ENCODE data around the gene RDH5. TPM values are rescaled to one million over a fixed set of nuclear protein-coding genes. Genes with fewer than 3 reads are reported as not detected.

RDH5 gene
- total RNA-seq, 1 experiment from 2014 or later = 12.6 TPM

GRCh38 chr12:55707841-55708694 lies 12.1 kb upstream of the RDH5 start, which contains the start of gene ITGA7:
Gene ITGA7 (minus strand): TSS chr12:55707904. CDS start chr12:55707682, 222 bp downstream.
- Histone ChIP-seq H3K4me2 (peak within 1 kb of the TSS; percentile 40; the same call in 1 of the 2 replicates), H3K4me3 (peak within 1 kb of the TSS; percentile 18; the same call in 1 of the 2 replicates), H3K9me3 (ENCODE audit: insufficient read depth, low read depth) (no peaks in the 10 kb centered on the region), H3K27me3 (ENCODE audit: insufficient read depth, low read depth) (peaks cover 81% of the 10 kb centered on the region), H3K27ac (no peak within 1 kb of the TSS), H3K79me2 (ENCODE audit: low read depth) (no peaks in the 10 kb centered on the region), H3K36me3 (ENCODE audit: low read depth) (no peaks in the 10 kb centered on the region), H3K9me2 (ENCODE audit: insufficient read depth) (no peaks in the 10 kb centered on the region), H2AFZ (no peak within 1 kb of the TSS), H4K20me1 (ENCODE audit: insufficient read depth) (no peaks in the 10 kb centered on the region), H3F3A (ENCODE audit: insufficient read depth, low read depth) (no peaks in the 10 kb centered on the region), H3K4me1 (replicated peaks; ENCODE audit: insufficient read depth) (no peaks in the 10 kb centered on the region)
- no peak for TF ChIP-seq CTCF (conservative IDR thresholded peaks at IDR 0.05)
- no peak for TF ChIP-seq EZH2 (IDR thresholded peaks at IDR 0.05; ENCODE audit: low read depth)
- ChIA-PET CTCF (interaction anchor here (0.7 kb wide), 1 partner anchor 44 kb away, joined by 4 read pairs; no protein-coding TSS in a partner anchor), POLR2A (ENCODE audit: unreplicated experiment) (no interaction called here)
- DNase-seq = peak in 1 of 2 experiments; percentile 40
- no TSS peak for BruUV-seq (replicated peaks)
- intact Hi-C loops (cut with micrococcal nuclease; ENCODE audit: unreplicated experiment) = no loop called here

GRCh38 chr12:55708695-55709233 lies 11.4 kb upstream of the RDH5 start:
- Histone ChIP-seq H3K27ac (no peak overlapping the region), H3K36me3 (ENCODE audit: low read depth) (no peaks in the 10 kb centered on the region), H3K4me3 (no peak overlapping the region), H3K4me2 (no peak overlapping the region), H3K9me3 (ENCODE audit: insufficient read depth, low read depth) (no peaks in the 10 kb centered on the region), H4K20me1 (ENCODE audit: insufficient read depth) (no peaks in the 10 kb centered on the region), H3K27me3 (ENCODE audit: insufficient read depth, low read depth) (peaks cover 75% of the 10 kb centered on the region), H3K4me1 (replicated peaks; ENCODE audit: insufficient read depth) (no peaks in the 10 kb centered on the region), H3K79me2 (ENCODE audit: low read depth) (no peaks in the 10 kb centered on the region), H2AFZ (no peak overlapping the region), H3K9me2 (ENCODE audit: insufficient read depth) (no peaks in the 10 kb centered on the region), H3F3A (ENCODE audit: insufficient read depth, low read depth) (peaks cover 5% of the 10 kb centered on the region; the same call in 1 of the 2 replicates)
- intact Hi-C loops (cut with micrococcal nuclease; ENCODE audit: unreplicated experiment) = no loop called here
- no peak for DNase-seq
- no TSS peak for BruUV-seq (replicated peaks)
- ChIA-PET CTCF (no interaction called here), POLR2A (ENCODE audit: unreplicated experiment) (no interaction called here)
- no peak for TF ChIP-seq EZH2 (IDR thresholded peaks at IDR 0.05; ENCODE audit: low read depth)
- no peak for TF ChIP-seq CTCF (conservative IDR thresholded peaks at IDR 0.05)

GRCh38 chr12:55711786-55712553 lies 8.2 kb upstream of the RDH5 start:
- peaks cover 50% of the 10 kb centered on the region for H3K27me3 ChIP-seq (ENCODE audit: insufficient read depth, low read depth)
- POLR2A ChIA-PET (ENCODE audit: unreplicated experiment) = no interaction called here

More at GRCh38 chr12:55711786-55712553, 8.2 kb upstream of the RDH5 start:
- no peaks in the 10 kb centered on the region for H4K20me1 ChIP-seq (ENCODE audit: insufficient read depth)
- H3K79me2 ChIP-seq (ENCODE audit: low read depth) = peaks cover 3% of the 10 kb centered on the region; the same call in 1 of the 2 replicates
- H3K4me3 ChIP-seq = no peak overlapping the region
- CTCF ChIA-PET = interaction anchor here (0.6 kb wide), 1 partner anchor 193 kb away, joined by 11 read pairs; no protein-coding TSS in a partner anchor
- H3F3A ChIP-seq (ENCODE audit: insufficient read depth, low read depth) = peaks cover 19% of the 10 kb centered on the region
- no peak for DNase-seq
- H3K36me3 ChIP-seq (ENCODE audit: low read depth) = no peaks in the 10 kb centered on the region
- H3K27ac ChIP-seq = no peak overlapping the region
- intact Hi-C loops (cut with micrococcal nuclease; ENCODE audit: unreplicated experiment) = no loop called here
- TF ChIP-seq CTCF (conservative IDR thresholded peaks at IDR 0.05) (no peak), EZH2 (IDR thresholded peaks at IDR 0.05; ENCODE audit: low read depth) (no peak)
- H3K4me1 ChIP-seq (replicated peaks; ENCODE audit: insufficient read depth) = peaks cover 14% of the 10 kb centered on the region
- H3K9me2 ChIP-seq (ENCODE audit: insufficient read depth) = no peaks in the 10 kb centered on the region
- no TSS peak for BruUV-seq (replicated peaks)
- no peak overlapping the region for H2AFZ ChIP-seq
- H3K9me3 ChIP-seq (ENCODE audit: insufficient read depth, low read depth) = no peaks in the 10 kb centered on the region
- no peak overlapping the region for H3K4me2 ChIP-seq
